ENCODE data around the gene DSCAML1. TPM values are rescaled to one million over a fixed set of nuclear protein-coding genes. Genes with fewer than 3 reads are reported as not detected.

Gene DSCAML1
- total and polyA plus RNA-seq, 9 of the 15 experiments (the other 6 are each of a cell fraction or from before 2014, with no cell fraction given), result not detected

- in situ Hi-C loops (cut with MboI), result no loop called here
- FAIRE-seq (no peak), ATAC-seq (no peak; the same call in 1 of the 3 replicates), DNase-seq (ENCODE audit: extremely low read depth in 1 of 4, low spot score in 3 of 4) (no peak)
- 2% methylated on average over 7 of the region's 7 CpGs for WGBS (ENCODE audit: insufficient coverage, low coverage, missing lambda C conversion rate)
- H3K27ac ChIP-seq (ENCODE audit: extremely low read depth, low read depth, low read length), result no peak overlapping the region
- no peak overlapping the region for H3K9ac ChIP-seq (ENCODE audit: insufficient read depth in 1 of 2, low read depth in 2 of 2, low read length in 2 of 2)
- no peak overlapping the region for H2AFZ ChIP-seq (ENCODE audit: low read depth, low read length)
- H4K20me1 ChIP-seq (replicated peaks; ENCODE audit: control insufficient read depth, insufficient read depth, low read length), result no peaks in the 10 kb centered on the region
- TF ChIP-seq ZNF766 (CRISPR knock-in tag; conservative IDR thresholded peaks at IDR 0.05) (no peak), ZBTB11 (CRISPR knock-in tag; IDR thresholded peaks at IDR 0.05) (no peak), NFRKB (IDR thresholded peaks at IDR 0.05; ENCODE audit: low read depth) (no peak), PHF8 (IDR thresholded peaks at IDR 0.05; ENCODE audit: borderline replicate concordance, low read length) (no peak), SRSF7 (optimal IDR thresholded peaks at IDR 0.05; ENCODE audit: low read depth, low read length) (no peak), CBX8 (IDR thresholded peaks at IDR 0.05; ENCODE audit: borderline replicate concordance, extremely low read depth, low read depth, low read length, poor library complexity, severe bottlenecking) (no peak)
- TF ChIP-seq, protein P1, sequence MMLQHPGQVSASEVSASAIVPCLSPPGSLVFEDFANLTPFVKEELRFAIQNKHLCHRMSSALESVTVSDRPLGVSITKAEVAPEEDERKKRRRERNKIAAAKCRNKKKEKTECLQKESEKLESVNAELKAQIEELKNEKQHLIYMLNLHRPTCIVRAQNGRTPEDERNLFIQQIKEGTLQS (IDR thresholded peaks at IDR 0.05), result no peak
- TF ChIP-seq, protein P1 (CRISPR knock-in tag; conservative IDR thresholded peaks at IDR 0.05), result no peak
- TF ChIP-seq, protein P2, sequence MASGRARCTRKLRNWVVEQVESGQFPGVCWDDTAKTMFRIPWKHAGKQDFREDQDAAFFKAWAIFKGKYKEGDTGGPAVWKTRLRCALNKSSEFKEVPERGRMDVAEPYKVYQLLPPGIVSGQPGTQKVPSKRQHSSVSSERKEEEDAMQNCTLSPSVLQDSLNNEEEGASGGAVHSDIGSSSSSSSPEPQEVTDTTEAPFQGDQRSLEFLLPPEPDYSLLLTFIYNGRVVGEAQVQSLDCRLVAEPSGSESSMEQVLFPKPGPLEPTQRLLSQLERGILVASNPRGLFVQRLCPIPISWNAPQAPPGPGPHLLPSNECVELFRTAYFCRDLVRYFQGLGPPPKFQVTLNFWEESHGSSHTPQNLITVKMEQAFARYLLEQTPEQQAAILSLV (tag; IDR thresholded peaks at IDR 0.05), result no peak
- TF ChIP-seq, protein P3, sequence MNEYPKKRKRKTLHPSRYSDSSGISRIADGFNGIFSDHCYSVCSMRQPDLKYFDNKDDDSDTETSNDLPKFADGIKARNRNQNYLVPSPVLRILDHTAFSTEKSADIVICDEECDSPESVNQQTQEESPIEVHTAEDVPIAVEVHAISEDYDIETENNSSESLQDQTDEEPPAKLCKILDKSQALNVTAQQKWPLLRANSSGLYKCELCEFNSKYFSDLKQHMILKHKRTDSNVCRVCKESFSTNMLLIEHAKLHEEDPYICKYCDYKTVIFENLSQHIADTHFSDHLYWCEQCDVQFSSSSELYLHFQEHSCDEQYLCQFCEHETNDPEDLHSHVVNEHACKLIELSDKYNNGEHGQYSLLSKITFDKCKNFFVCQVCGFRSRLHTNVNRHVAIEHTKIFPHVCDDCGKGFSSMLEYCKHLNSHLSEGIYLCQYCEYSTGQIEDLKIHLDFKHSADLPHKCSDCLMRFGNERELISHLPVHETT (CRISPR knock-in tag; conservative IDR thresholded peaks at IDR 0.05 in 1 of 2, IDR thresholded peaks at IDR 0.05 in 1 of 2), result no peak
- H3K4me3 ChIP-seq, result no peak overlapping the region
- no peaks in the 10 kb centered on the region for H3K9me3 ChIP-seq (replicated peaks; ENCODE audit: control insufficient read depth, insufficient read depth, low read depth, low read length)
- H3K9me1 ChIP-seq (ENCODE audit: control insufficient read depth, insufficient read depth, low read length), result no peaks in the 10 kb centered on the region
- no peak overlapping the region for H3K4me2 ChIP-seq (ENCODE audit: insufficient read depth, low read length)
- no TSS peak for BruUV-seq (replicated peaks)
- ChIA-PET CTCF (ENCODE audit: low intra/inter-chr PET ratio) (no interaction called here), POLR2A (no interaction called here)
- no peaks in the 10 kb centered on the region for H3K36me3 ChIP-seq (ENCODE audit: control insufficient read depth, insufficient read depth, low read length)
- H3K79me2 ChIP-seq (ENCODE audit: control insufficient read depth, insufficient read depth, low read length), result no peaks in the 10 kb centered on the region
- H3K27me3 ChIP-seq (ENCODE audit: control insufficient read depth in 2 of 2, insufficient read depth in 2 of 2, low read length in 2 of 2), result peaks cover 22 to 84% of the 10 kb centered on the region in 2 experiments; a peak in 4 of 5 replicates
- intact Hi-C loops (cut with micrococcal nuclease), result no loop called here
- peaks cover 0 to 17% of the 10 kb centered on the region in 2 experiments; a peak in 1 of 5 replicates for H3K4me1 ChIP-seq (replicated peaks in 1 of 2; ENCODE audit: control insufficient read depth in 2 of 2, insufficient read depth in 2 of 2, low read length in 2 of 2)
Measured at GRCh38 chr11:117829369-117829725, 32.3 kb upstream of the DSCAML1 start.

All from K562 (cell line).